Gastroesophageal sphincter (tissue), 3 donors: Measurements from ENCODE around the gene RILPL2.

Experiments
- CTCF ChIP-seq, 4 experiments: fragments of 200-600 bp in 2 of 4; fragments of 450-650 bp in 2 of 4; sonication (generic) in 1 of 4; IDR thresholded peaks; one replicate each; pipeline ENCODE4 v1.5.1; 2017 to 2019; ENCODE audit warnings: antibody characterized with exemption in 4 of 4, mild to moderate bottlenecking in 2 of 4, moderate library complexity in 2 of 4
- EP300 ChIP-seq: sonication (generic); formaldehyde crosslinking; IDR thresholded peaks from one replicate; pipeline ENCODE4 v1.6.1; 2017; ENCODE audit warnings: antibody characterized with exemption, mild to moderate bottlenecking
- POLR2A ChIP-seq, 2 donors: fragments of 450-650 bp; IDR thresholded peaks; one replicate each; pipeline ENCODE4 v1.6.1; 2017; ENCODE audit warnings: antibody characterized with exemption in 2 of 2, mild to moderate bottlenecking in 2 of 2, moderate library complexity in 1 of 2

DNA sequence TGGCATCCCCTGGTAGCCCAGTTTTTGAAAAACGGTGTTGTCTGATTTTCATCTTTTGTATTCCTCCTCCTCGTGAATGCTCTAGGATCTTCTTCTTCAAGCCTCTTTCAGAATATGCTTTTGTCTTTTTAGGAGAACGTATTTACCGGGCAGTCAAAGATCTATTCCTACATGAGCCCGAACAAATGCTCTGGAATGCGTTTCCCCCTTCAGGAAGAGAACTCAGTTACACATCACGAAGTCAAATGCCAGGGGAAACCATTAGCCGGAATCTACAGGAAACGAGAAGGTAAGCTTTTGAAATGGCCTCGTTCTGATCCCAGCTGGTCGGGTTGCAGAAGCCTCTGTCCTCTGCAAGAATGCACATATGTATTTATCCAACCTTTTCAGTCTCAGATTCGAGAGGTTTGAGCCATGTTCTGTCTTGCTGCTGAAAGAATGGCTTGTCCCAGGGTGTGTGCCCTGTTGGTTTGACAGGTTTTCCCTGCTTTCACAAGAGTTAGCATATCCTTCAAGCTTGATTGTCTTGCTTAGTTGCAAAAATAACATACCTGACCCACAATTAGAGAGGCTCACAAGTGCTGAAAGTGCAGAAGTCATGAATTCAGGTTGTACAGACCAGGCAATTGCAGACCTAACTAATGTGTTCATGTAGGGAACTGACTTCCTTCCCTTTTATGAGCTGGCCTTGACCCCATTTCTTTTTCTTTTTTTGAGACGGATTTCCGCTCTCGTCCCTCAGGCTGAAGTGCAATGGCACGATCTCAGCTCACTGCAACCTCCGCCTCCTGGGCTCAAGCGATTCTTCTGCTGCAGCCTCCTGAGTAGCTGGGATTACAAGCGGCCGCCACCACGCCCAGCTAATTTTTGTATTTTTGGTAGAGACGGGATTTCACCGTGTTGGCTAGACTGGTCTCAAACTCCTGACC lies 45.7 kb downstream of the RILPL2 start:
- TF ChIP-seq CTCF (IDR thresholded peaks at IDR 0.05) = no peak
- TF ChIP-seq EP300 = no peak
- TF ChIP-seq POLR2A (IDR thresholded peaks at IDR 0.05) = no peak
